Liver (tissue), 3 donors: Measurements from ENCODE around the gene EFCAB7.

Source experiments
- ATF3 ChIP-seq: IDR thresholded peaks from 2 replicates; pipeline ENCODE4 v1.6.1; 2016; ENCODE audit warnings: antibody characterized with exemption
- CTCF ChIP-seq: fragments of 150-350 bp; IDR thresholded peaks from 2 replicates; pipeline ENCODE4 v1.5.1; 2017; ENCODE audit warnings: improper control_type of control experiment, low read depth, low read length; ENCODE audit not compliant: missing input control
- EGR1 ChIP-seq, 2 donors: IDR thresholded peaks; 2 replicates each; pipeline ENCODE4 v1.6.1; 2016 to 2018; ENCODE audit warnings: antibody characterized with exemption in 2 of 2, low read depth in 2 of 2
- FOXA1 ChIP-seq: IDR thresholded peaks from 2 replicates; pipeline ENCODE4 v1.6.1; 2016; ENCODE audit warnings: antibody characterized with exemption
- GABPA ChIP-seq, 2 donors: IDR thresholded peaks in 1 of 2; conservative IDR thresholded peaks in 1 of 2; 2 replicates each; pipeline ENCODE4 v1.6.1; 2016; ENCODE audit warnings: antibody characterized with exemption in 2 of 2, mild to moderate bottlenecking in 1 of 2, moderate library complexity in 1 of 2
- JUND ChIP-seq, 2 donors: IDR thresholded peaks; 2 replicates each; pipeline ENCODE4 v1.6.1; 2016; ENCODE audit warnings: antibody characterized with exemption in 2 of 2
- MAX ChIP-seq: IDR thresholded peaks from 2 replicates; pipeline ENCODE4 v1.6.1; 2016; ENCODE audit warnings: antibody characterized with exemption
- RAD21 ChIP-seq, 2 donors: IDR thresholded peaks; 2 replicates each; pipeline ENCODE4 v1.6.1; 2016; ENCODE audit warnings: antibody characterized with exemption in 2 of 2, mild to moderate bottlenecking in 2 of 2
- REST ChIP-seq: IDR thresholded peaks from 2 replicates; pipeline ENCODE4 v1.6.1; 2016; ENCODE audit warnings: antibody characterized with exemption, mild to moderate bottlenecking
- SP1 ChIP-seq: IDR thresholded peaks from 2 replicates; pipeline ENCODE4 v1.6.1; 2018; ENCODE audit warnings: antibody characterized with exemption, mild to moderate bottlenecking
- YY1 ChIP-seq: IDR thresholded peaks from 2 replicates; pipeline ENCODE4 v1.6.1; 2016; ENCODE audit warnings: antibody characterized with exemption, mild to moderate bottlenecking
- ZBTB33 ChIP-seq: IDR thresholded peaks from 2 replicates; pipeline ENCODE4 v1.6.1; 2016; ENCODE audit warnings: antibody characterized with exemption
- donor health status: healthy.
- donor health status: healthy.

GRCh38 chr1:63618011-63618410, 94.7 kb downstream of the EFCAB7 start:
- TF ChIP-seq CTCF: no peak
- no peak for TF ChIP-seq REST
- TF ChIP-seq JUND (IDR thresholded peaks at IDR 0.05): no peak
- no peak for TF ChIP-seq GABPA (IDR thresholded peaks at IDR 0.05 in 1 of 2, conservative IDR thresholded peaks at IDR 0.05 in 1 of 2)
- no peak for TF ChIP-seq FOXA1
- no peak for TF ChIP-seq RAD21 (IDR thresholded peaks at IDR 0.05)
- no peak for TF ChIP-seq MAX
- no peak for TF ChIP-seq YY1
- no peak for TF ChIP-seq SP1
- TF ChIP-seq ATF3: no peak
- no peak for TF ChIP-seq ZBTB33
- TF ChIP-seq EGR1 (IDR thresholded peaks at IDR 0.05; ENCODE audit: low read depth in 2 of 2): no peak
